ENCODE data around the gene TLX2.

The TLX2 gene

GRCh38 chr2:74513605-74514367 lies 464 bp upstream of the TLX2 start:
- DNase-seq: no peak

- no peak for DNase-seq
Measured at GRCh38 chr2:74515271-74515980, 1.2 kb downstream of the TLX2 start.

- no peak for DNase-seq
Measured at GRCh38 chr2:74515981-74516633, 1.9 kb downstream of the TLX2 start.

GRCh38 chr2:74516650-74517049 lies 2.4 kb downstream of the TLX2 start:
- DNase-seq: no peak

- no peak for DNase-seq
Measured at GRCh38 chr2:74522516-74522915, 8.3 kb downstream of the TLX2 start.

DNA sequence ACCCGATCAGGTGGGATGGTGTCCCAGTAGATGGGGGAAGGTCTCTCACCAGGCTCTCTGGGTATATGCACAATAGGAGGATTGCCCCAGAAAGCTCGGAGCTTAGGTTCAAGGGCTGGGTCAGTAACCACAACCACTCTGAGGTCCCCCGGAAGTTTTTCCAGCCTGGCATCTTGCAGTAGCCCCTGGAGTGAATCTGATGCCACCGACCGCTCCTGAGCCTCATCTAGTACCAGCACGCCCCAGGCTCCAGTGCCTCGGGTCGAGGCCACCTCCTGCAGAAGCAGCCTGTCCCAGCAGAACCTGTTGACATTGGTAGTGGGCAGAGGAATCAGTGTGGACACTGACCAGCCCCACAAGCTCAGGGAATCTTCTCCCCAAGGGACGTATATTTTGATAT lies 9.8 kb downstream of the TLX2 start:
- no peak for DNase-seq

- DNase-seq: no peak
Measured at GRCh38 chr2:74524955-74525716, 10.9 kb downstream of the TLX2 start.

GRCh38 chr2:74525717-74526648 lies 11.7 kb downstream of the TLX2 start, which contains the start of gene DQX1:
DQX1 (minus strand) TSS chr2:74526231; CDS start chr2:74525729, 502 bp downstream.
- no peak for DNase-seq

GRCh38 chr2:74526649-74527230 lies 12.5 kb downstream of the TLX2 start:
- DNase-seq: no peak

- DNase-seq: no peak
Measured at GRCh38 chr2:74527741-74528140, 13.5 kb downstream of the TLX2 start.

DNA sequence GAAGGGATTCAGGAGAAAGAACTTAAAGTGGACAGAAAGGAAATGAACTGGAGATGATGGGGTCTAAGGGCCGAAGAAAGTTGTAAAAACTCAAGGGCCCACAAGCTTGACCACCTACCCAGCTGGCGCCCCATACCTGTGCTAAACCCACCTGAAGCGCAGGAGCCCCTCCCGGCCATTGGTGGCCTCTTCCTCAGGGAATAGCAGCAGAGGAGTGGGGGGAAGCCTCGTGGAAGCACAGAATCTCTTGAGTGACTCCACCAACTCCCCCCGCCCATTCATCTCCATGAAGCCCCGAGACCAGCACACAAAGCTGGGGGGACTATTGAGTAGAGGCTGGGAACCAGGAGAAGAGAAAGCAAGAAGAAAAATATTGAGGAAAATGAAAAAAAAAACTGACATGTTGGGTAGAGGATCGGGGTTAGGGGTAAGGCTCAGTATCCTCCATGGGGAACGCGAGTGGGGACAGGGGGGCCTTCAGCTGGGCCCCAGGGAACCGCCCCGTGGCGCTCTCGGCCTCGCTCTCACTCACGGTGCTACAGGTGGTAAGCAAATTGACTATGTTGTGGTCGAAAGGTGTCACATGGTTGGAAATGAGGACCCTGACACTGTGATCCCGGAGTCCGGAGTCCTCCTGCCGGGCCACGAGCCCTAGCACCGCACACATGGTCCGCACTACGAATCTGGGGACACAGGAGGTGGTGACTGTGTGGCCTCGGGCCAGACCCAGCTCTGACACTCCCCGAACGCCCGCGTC lies 14.5 kb downstream of the TLX2 start:
- DNase-seq: no peak

- peak; percentile 93 for DNase-seq
Measured at GRCh38 chr2:74529357-74530238, 15.3 kb downstream of the TLX2 start, which contains the start of the genes AUP1 and HTRA2. AUP1 (minus strand) TSS chr2:74529706; CDS start chr2:74529629, 77 bp downstream. HTRA2 (plus strand) TSS chr2:74529933; CDS start chr2:74530007, 74 bp downstream.

DNA sequence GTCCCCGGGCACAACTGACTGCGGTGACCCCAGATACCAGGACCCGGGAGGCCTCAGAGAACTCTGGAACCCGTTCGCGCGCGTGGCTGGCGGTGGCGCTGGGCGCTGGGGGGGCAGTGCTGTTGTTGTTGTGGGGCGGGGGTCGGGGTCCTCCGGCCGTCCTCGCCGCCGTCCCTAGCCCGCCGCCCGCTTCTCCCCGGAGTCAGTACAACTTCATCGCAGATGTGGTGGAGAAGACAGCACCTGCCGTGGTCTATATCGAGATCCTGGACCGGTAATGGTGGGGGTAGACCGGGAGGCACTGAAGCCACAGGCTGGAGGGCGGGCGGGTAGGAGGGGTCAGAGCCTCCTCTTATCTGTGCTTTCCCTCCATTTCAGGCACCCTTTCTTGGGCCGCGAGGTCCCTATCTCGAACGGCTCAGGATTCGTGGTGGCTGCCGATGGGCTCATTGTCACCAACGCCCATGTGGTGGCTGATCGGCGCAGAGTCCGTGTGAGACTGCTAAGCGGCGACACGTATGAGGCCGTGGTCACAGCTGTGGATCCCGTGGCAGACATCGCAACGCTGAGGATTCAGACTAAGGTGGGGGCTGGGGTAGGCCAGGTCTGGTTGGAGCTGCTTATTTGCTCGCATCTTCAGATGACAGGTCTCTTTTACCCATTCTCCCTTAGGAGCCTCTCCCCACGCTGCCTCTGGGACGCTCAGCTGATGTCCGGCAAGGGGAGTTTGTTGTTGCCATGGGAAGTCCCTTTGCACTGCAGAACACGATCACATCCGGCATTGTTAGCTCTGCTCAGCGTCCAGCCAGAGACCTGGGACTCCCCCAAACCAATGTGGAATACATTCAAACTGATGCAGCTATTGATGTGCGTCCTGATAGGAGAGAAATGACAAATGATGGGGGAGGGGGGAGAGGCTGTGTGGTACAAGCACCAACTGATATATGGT lies 16.3 kb downstream of the TLX2 start:
- no peak for DNase-seq

DNA sequence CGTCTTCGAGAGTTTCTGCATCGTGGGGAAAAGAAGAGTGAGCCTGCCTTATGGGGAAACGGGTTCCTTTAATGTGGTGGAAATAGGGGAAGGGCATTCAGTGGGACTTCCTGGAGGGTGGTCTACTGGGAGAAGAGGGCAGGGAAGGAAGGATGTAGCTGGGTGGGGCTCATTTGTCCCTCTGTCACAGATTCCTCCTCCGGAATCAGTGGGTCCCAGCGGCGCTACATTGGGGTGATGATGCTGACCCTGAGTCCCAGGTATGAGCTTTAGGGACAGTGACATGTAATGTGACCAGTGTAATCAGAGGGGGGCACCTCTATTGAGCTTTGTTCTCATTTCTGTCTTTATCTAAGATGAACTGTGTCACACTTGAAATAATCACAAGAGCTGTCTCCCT lies 17.4 kb downstream of the TLX2 start:
- DNase-seq: no peak

DNA sequence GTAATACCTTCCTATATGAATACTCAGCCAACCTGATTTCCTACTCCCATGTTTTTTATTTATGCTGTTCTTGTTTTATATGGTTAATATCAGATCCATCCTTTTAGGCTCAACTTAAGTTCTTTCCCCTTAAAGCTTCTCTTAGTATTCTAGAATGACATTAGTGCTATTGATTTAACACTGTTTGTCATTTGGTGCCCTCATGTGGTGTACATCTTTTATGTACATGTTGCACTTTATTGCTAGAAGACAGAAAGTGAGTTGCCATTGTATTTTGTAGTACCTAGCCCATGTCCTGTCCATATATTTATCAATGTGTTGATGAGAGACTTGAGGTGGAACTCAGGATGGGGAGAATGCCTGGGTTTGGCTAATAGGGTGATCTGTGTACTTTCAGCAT lies 18.0 kb downstream of the TLX2 start:
- DNase-seq: peak; percentile 62

DNA sequence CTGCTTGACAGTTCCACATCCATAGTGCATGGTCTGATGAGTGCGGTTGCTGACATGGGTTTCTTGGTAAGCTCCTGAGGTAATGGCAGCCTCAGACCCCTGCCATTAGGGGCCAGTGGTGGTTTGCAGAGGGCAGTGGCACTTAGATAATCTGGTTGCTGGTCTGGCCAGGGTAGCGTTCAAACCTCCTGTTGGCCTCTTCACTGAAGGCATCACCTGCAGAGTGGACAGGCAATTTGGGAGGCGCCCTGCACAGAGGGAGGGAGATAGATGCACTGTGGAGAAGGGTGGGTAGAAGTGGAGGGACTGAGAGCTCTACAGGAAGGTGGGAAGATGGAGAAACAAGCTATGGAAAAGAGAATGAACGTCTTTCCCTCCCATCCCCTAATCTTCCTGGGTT lies 19.2 kb downstream of the TLX2 start:
- no peak for DNase-seq

DNA sequence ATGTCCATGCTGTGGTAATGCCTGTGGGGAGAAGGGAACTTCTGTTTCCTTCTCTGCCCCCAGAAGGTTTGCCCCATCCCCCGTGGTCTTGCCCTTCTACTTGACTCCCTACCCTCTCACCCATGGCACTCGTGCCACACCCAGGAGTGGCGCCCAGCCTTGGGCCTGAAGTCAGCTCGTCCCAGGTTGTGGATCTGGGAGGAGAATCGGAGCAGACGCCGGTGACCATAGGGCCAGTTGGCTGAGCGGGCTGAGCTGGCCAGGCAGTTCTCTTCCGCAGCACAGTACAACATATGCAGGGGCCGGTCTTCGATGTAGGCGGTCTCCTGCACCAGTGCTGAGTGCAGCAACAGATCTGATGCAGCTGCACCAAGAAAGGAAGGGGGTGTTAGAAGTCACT lies 20.2 kb downstream of the TLX2 start:
- no peak for DNase-seq

DNA sequence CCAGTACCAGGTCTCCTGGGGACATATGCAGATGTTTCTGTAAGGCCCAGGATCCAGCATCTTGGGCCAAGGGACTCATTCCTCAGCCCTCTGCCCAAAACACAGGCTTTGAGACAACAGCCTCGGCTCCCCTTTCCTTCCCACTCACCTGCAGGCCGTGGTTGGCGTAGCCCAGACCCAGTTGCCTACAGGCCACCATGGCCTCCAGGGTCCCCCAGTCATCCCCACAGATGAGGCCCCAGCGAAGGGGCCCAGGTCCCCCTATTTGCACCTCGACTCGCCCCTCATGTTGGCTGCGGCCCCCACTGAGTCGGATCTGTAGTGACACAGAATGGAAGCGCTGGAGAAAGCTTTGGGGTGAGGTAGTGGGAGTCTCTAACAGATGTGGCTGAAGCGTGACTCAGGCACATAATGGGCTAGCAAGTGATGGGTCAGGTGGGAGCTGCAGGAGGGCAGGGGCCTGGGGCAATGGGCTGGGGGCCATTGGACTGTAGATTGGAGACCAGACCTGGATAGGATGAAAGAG lies 21.3 kb downstream of the TLX2 start:
- DNase-seq: no peak

Data from NCI-H1694 (cell line).